K562 (cell line): ENCODE data around the gene AKAP13. TPM values are rescaled to one million over a fixed set of nuclear protein-coding genes. Genes with fewer than 3 reads are reported as not detected.

Experiments used
- ATAC-seq: fragments of 200-7000 bp; cut with Tn5 transposase; 3 replicates; pipeline ENCODE4 v1.9.1; 2020; ENCODE audit warnings: moderate library complexity
- BruUV-seq: library from RNA; stranded (reverse); fragments of 400-500 nt; replicated peaks from 2 replicates; lab custom pipeline; 2021; lab: Mats Ljungman, UMichigan
- CTCF ChIA-PET: fragments of 300-600 bp; formaldehyde crosslinking; extraction: SDS; loops from one replicate; lab custom pipeline; 2021; ENCODE audit warnings: low intra/inter-chr PET ratio; lab: Yijun Ruan, JAX
- POLR2A ChIA-PET: fragments of 300-600, 350-650 bp; sonication (Branson Sonifier 250); formaldehyde crosslinking; extraction: SDS; loops from one replicate; lab custom pipeline; 2021; ENCODE audit warnings: antibody characterized with exemption, inconsistent platforms; lab: Yijun Ruan, JAX
- DNase-seq, 4 experiments: peaks; one replicate each; pipeline versions ENCODE4 v3.0.0 to v3.0.0-alpha.2; 2011 to 2018; ENCODE audit warnings: low spot score in 3 of 4, mixed read lengths in 3 of 4; ENCODE audit errors: extremely low read depth in 1 of 4
- FAIRE-seq: peaks from 2 replicates; lab custom pipeline; 2011; peaks lifted over from hg19 to GRCh38; lab: Jason Lieb, UNC
- H2AFZ ChIP-seq: 2 replicates; pipeline ENCODE4 v1.6.0; 2011; ENCODE audit warnings: low read depth, low read length, control low read depth, inconsistent platforms
- H3K27ac ChIP-seq: fragments of 200-600 bp; 3 replicates; pipeline ENCODE4 v1.8.0; 2011; ENCODE audit warnings: low read depth, mild to moderate bottlenecking, control low read depth, inconsistent platforms, low read length, moderate library complexity, mixed read lengths; ENCODE audit errors: extremely low read depth
- H3K27me3 ChIP-seq, 2 experiments: fragments of 300-600 bp in 1 of 2; 2 replicates in 1 of 2; 3 replicates in 1 of 2; pipeline versions ENCODE4 v1.6.0 to v1.8.0; 2011; ENCODE audit warnings: inconsistent platforms in 2 of 2, low read length in 2 of 2, mild to moderate bottlenecking in 1 of 2, mixed read lengths in 1 of 2, moderate library complexity in 1 of 2; ENCODE audit not compliant: control insufficient read depth in 2 of 2, insufficient read depth in 2 of 2
- H3K36me3 ChIP-seq: fragments of 300-600 bp; 3 replicates; pipeline ENCODE4 v1.8.0; 2011; ENCODE audit warnings: mild to moderate bottlenecking, low read length, inconsistent platforms; ENCODE audit not compliant: control insufficient read depth, insufficient read depth
- H3K4me1 ChIP-seq, 2 experiments: fragments of 200-600 bp in 1 of 2; replicated peaks in 1 of 2; 2 replicates in 1 of 2; 3 replicates in 1 of 2; pipeline versions ENCODE4 v1.5.1 to v1.8.0; 2011; ENCODE audit warnings: inconsistent platforms in 2 of 2, low read length in 2 of 2, mild to moderate bottlenecking in 1 of 2, mixed read lengths in 1 of 2, moderate library complexity in 1 of 2; ENCODE audit not compliant: control insufficient read depth in 2 of 2, insufficient read depth in 2 of 2
- H3K4me2 ChIP-seq: 2 replicates; pipeline ENCODE4 v1.6.1; 2011; ENCODE audit warnings: low read length, control low read depth, inconsistent platforms, mixed read lengths; ENCODE audit not compliant: insufficient read depth
- H3K4me3 ChIP-seq: fragments of 200-600 bp; sonication (generic), shearing (Covaris generic); 2 replicates; pipeline ENCODE4 v1.5.1; 2016; ENCODE audit warnings: control low read depth, inconsistent platforms
- H3K79me2 ChIP-seq: fragments of 200-600 bp; 3 replicates; pipeline ENCODE4 v1.8.0; 2011; ENCODE audit warnings: low read length, inconsistent platforms; ENCODE audit not compliant: control insufficient read depth, insufficient read depth
- H3K9ac ChIP-seq, 2 experiments: 2 replicates each; pipeline versions ENCODE4 v1.6.0 to v1.6.1; 2011; ENCODE audit warnings: low read depth in 2 of 2, low read length in 2 of 2, control low read depth in 1 of 2, inconsistent platforms in 1 of 2, mild to moderate bottlenecking in 1 of 2, mixed read lengths in 1 of 2; ENCODE audit not compliant: insufficient read depth in 1 of 2
- H3K9me1 ChIP-seq: one replicate; pipeline ENCODE4 v1.6.0; 2011; ENCODE audit warnings: inconsistent platforms, mild to moderate bottlenecking, low read length, moderate library complexity; ENCODE audit not compliant: control insufficient read depth, insufficient read depth
- H3K9me3 ChIP-seq: replicated peaks from 2 replicates; pipeline ENCODE4 v1.5.1; 2011; ENCODE audit warnings: low read depth, low read length, inconsistent platforms; ENCODE audit not compliant: control insufficient read depth, insufficient read depth
- H4K20me1 ChIP-seq: replicated peaks from 2 replicates; pipeline ENCODE4 v1.6.1; 2011; ENCODE audit warnings: low read length, inconsistent platforms, mixed read lengths; ENCODE audit not compliant: control insufficient read depth, insufficient read depth
- CAMTA2 ChIP-seq: fragments of 250-450 bp; sonication (Bioruptor Pico); conservative IDR thresholded peaks from 2 replicates; pipeline ENCODE4 v1.5.1; 2022
- MYNN ChIP-seq, 2 experiments: sonication (generic); formaldehyde crosslinking in 1 of 2; IDR thresholded peaks; 2 replicates each; pipeline versions ENCODE4 v1.5.0 to v1.6.1; 2016 to 2020; ENCODE audit warnings: antibody characterized with exemption in 1 of 2, missing genetic modification reagents in 1 of 2
- SP2 ChIP-seq: IDR thresholded peaks from 2 replicates; pipeline ENCODE4 v1.6.1; 2011; ENCODE audit warnings: mild to moderate bottlenecking, low read depth, low read length, moderate library complexity; ENCODE audit not compliant: poor library complexity, severe bottlenecking; ENCODE audit errors: extremely low read depth
- XRCC3 ChIP-seq: fragments of 450-650 bp; IDR thresholded peaks from 2 replicates; pipeline ENCODE4 v1.6.1; 2017; ENCODE audit warnings: mild to moderate bottlenecking, moderate library complexity
- ZBED1 ChIP-seq: IDR thresholded peaks from 2 replicates; pipeline ENCODE4 v1.6.1; 2014
- ZFX ChIP-seq: sonication (generic); formaldehyde crosslinking; IDR thresholded peaks from 2 replicates; pipeline ENCODE4 v1.8.0; 2022; ENCODE audit warnings: mild to moderate bottlenecking, missing genetic modification reagents, moderate library complexity
- ZNF785 ChIP-seq: fragments of 250-450 bp; sonication (Bioruptor Pico); IDR thresholded peaks from 2 replicates; pipeline ENCODE4 v1.4.0; 2020; ENCODE audit warnings: mild to moderate bottlenecking
- in situ Hi-C: fragments of 300-500 bp; cut with MboI; formaldehyde crosslinking; loops from 4 replicates; pipeline ENCODE4 v1.15.0; 2018; ENCODE audit warnings: inconsistent platforms, mixed read lengths
- intact Hi-C: fragments of 100-400 bp; cut with micrococcal nuclease; formaldehyde crosslinking; loops from 2 replicates; pipeline ENCODE4 v1.14.2; 2022
- polyA plus RNA-seq, 8 experiments: library from polyadenylated mRNA; depleted of rRNA in 4 of 8; stranded (reverse) in 5 of 8; unstranded in 3 of 8; fragments of >200 nt; fragmentation: Nextera tagmentation in 2 of 8; fragmentation: Illumina TruSeq in 1 of 8; extraction: Ambion mirVana in 2 of 8; extraction: Trizol in 1 of 8; gene quantifications; 2 replicates each; pipeline versions ENCODE4 v1.2.1 to v1.2.3, GENCODE V29; 2011 to 2014; ENCODE audit warnings: inconsistent platforms in 1 of 8, missing spikeins in 1 of 8
- total RNA-seq, 7 experiments: library from RNA; depleted of rRNA in 6 of 7; stranded (reverse); fragments of >200 nt in 6 of 7; fragmentation: Illumina TruSeq in 2 of 7; extraction: Trizol in 2 of 7; gene quantifications; 2 replicates each; pipeline versions ENCODE4 v1.2.1 to v1.2.3, GENCODE V29; 2011 to 2021; ENCODE audit warnings: low replicate concordance in 1 of 7

AKAP13 gene
- total and polyA plus RNA-seq, 9 of the 15 experiments (the other 6 are each of a cell fraction or from before 2014, with no cell fraction given) = 0.03 to 1.7 (median 0.42) TPM

DNA sequence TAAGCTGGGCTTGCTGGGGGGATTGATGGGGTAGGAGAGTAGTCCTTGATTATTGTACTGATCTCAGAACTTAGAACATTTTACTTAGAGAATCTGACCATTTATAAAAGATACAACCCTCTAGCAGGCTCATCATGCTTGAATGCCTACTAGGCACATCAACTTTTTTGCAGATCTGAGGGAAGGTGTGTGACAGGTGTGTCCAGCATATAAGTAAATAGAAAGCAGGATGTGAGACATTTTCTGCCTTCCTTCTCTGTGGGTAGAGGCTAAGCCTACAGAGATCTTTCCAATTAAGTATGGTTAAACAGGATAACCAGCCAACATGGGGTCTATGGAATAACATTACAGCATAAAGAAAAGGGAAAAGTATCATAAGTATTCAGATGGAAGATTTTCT is 159.1 kb downstream of the AKAP13 start:
- H3K9me3 ChIP-seq = no peaks in the 10 kb centered on the region
- no peaks in the 10 kb centered on the region for H3K4me1 ChIP-seq
- ChIA-PET CTCF (no interaction called here), POLR2A (no interaction called here)
- no TSS peak for BruUV-seq
- H3K27me3 ChIP-seq = no peaks in the 10 kb centered on the region; a peak in 1 of 5 replicates
- H3K27ac ChIP-seq = no peak overlapping the region
- FAIRE-seq (no peak), DNase-seq (no peak), ATAC-seq (no peak)
- no peaks in the 10 kb centered on the region for H3K79me2 ChIP-seq
- intact Hi-C loops = no loop called here
- H3K4me3 ChIP-seq = no peak overlapping the region
- no peak overlapping the region for H2AFZ ChIP-seq
- no peaks in the 10 kb centered on the region for H3K9me1 ChIP-seq
- H4K20me1 ChIP-seq = no peaks in the 10 kb centered on the region
- no peaks in the 10 kb centered on the region for H3K36me3 ChIP-seq
- TF ChIP-seq ZBED1 = no peak
- TF ChIP-seq ZNF785 (CRISPR knock-in tag) = no peak
- TF ChIP-seq SP2 = no peak
- no peak for TF ChIP-seq ZFX
- TF ChIP-seq CAMTA2 = no peak
- no peak for TF ChIP-seq MYNN (IDR thresholded peaks at IDR 0.05)
- no peak for TF ChIP-seq MYNN (CRISPR knock-in tag; IDR thresholded peaks at IDR 0.05)
- TF ChIP-seq XRCC3 = no peak
- TF ChIP-seq, all 486 proteins: peak for 0
- H3K4me2 ChIP-seq = no peak overlapping the region
- in situ Hi-C loops = no loop called here
- no peak overlapping the region for H3K9ac ChIP-seq
